Mesenchymal stem cell (in vitro differentiated cells and primary cell): ENCODE results near the gene HSP90AA1.
"Not testable (repeated sequence)": the region's sequence is repeated elsewhere in the genome, so short reads cannot be mapped to it uniquely, and the experiment has no call there.

Experiments
- DNase-seq: peaks from one replicate; pipeline ENCODE4 v3.0.0-alpha.2; 2013
- H2AFZ ChIP-seq: one replicate; pipeline ENCODE4 v1.6.1; 2013; ENCODE audit warnings: low read depth, mild to moderate bottlenecking, control low read depth, inconsistent platforms, low read length, moderate library complexity
- H2AK5ac ChIP-seq: 2 replicates; pipeline ENCODE4 v1.6.1; 2013; ENCODE audit warnings: low read length, moderate library complexity, mild to moderate bottlenecking, inconsistent platforms; ENCODE audit not compliant: severe bottlenecking
- H2BK120ac ChIP-seq: one replicate; pipeline ENCODE4 v1.6.1; 2013; ENCODE audit warnings: low read depth, mild to moderate bottlenecking, inconsistent platforms, low read length, moderate library complexity
- H2BK12ac ChIP-seq, 2 experiments: one replicate each; pipeline ENCODE4 v1.6.1; 2013; ENCODE audit warnings: inconsistent platforms in 2 of 2, low read length in 2 of 2, mild to moderate bottlenecking in 2 of 2, moderate library complexity in 2 of 2, control low read depth in 1 of 2
- H2BK15ac ChIP-seq: one replicate; pipeline ENCODE4 v1.6.1; 2013; ENCODE audit warnings: mild to moderate bottlenecking, low read depth, inconsistent platforms; ENCODE audit not compliant: poor library complexity, severe bottlenecking
- H2BK5ac ChIP-seq: 2 replicates; pipeline ENCODE4 v1.6.1; 2013; ENCODE audit warnings: low read depth, mild to moderate bottlenecking, low read length, control low read depth, inconsistent platforms; ENCODE audit not compliant: poor library complexity, severe bottlenecking
- H3K14ac ChIP-seq, 2 experiments: one replicate each; pipeline ENCODE4 v1.6.1; 2013; ENCODE audit warnings: inconsistent platforms in 2 of 2, low read length in 2 of 2, control low read depth in 1 of 2, mild to moderate bottlenecking in 1 of 2, moderate library complexity in 1 of 2
- H3K18ac ChIP-seq, 2 experiments: one replicate each; pipeline ENCODE4 v1.6.1; 2013; ENCODE audit warnings: inconsistent platforms in 2 of 2, low read length in 2 of 2, control low read depth in 1 of 2, low read depth in 1 of 2, mild to moderate bottlenecking in 1 of 2
- H3K23ac ChIP-seq, 2 experiments: one replicate each; pipeline ENCODE4 v1.6.1; 2013; ENCODE audit warnings: inconsistent platforms in 2 of 2, low read length in 2 of 2, mild to moderate bottlenecking in 2 of 2, moderate library complexity in 2 of 2, control low read depth in 1 of 2
- H3K27ac ChIP-seq: 2 replicates; pipeline ENCODE4 v1.5.1; 2013; ENCODE audit warnings: mild to moderate bottlenecking, moderate library complexity, low read length, control low read depth, inconsistent platforms; ENCODE audit not compliant: poor library complexity, severe bottlenecking
- H3K27me3 ChIP-seq, 2 experiments: 2 replicates each; pipeline versions ENCODE4 v1.6.1 to v1.7.0; 2013; ENCODE audit warnings: low read length in 2 of 2, mild to moderate bottlenecking in 2 of 2, moderate library complexity in 2 of 2, control low read depth in 1 of 2, inconsistent platforms in 1 of 2; ENCODE audit not compliant: control insufficient read depth in 1 of 2, insufficient read depth in 1 of 2
- H3K36me3 ChIP-seq, 2 experiments: 2 replicates each; pipeline versions ENCODE4 v1.6.1 to v1.7.0; 2013; ENCODE audit warnings: low read length in 2 of 2, control low read depth in 1 of 2, inconsistent platforms in 1 of 2, low read depth in 1 of 2, mild to moderate bottlenecking in 1 of 2; ENCODE audit not compliant: insufficient read depth in 2 of 2, control insufficient read depth in 1 of 2
- H3K4ac ChIP-seq, 2 experiments: one replicate each; pipeline ENCODE4 v1.6.1; 2013; ENCODE audit warnings: inconsistent platforms in 2 of 2, low read length in 2 of 2, mild to moderate bottlenecking in 2 of 2, moderate library complexity in 2 of 2, control low read depth in 1 of 2, low read depth in 1 of 2
- H3K4me1 ChIP-seq: 2 replicates; pipeline ENCODE4 v1.6.1; 2013; ENCODE audit warnings: low read depth, low read length, control low read depth; ENCODE audit not compliant: control insufficient read depth, insufficient read depth
- H3K4me2 ChIP-seq: 2 replicates; pipeline ENCODE4 v1.6.1; 2013; ENCODE audit warnings: low read length, mild to moderate bottlenecking, inconsistent platforms; ENCODE audit not compliant: poor library complexity, severe bottlenecking
- H3K4me3 ChIP-seq, 2 experiments: 2 replicates each; pipeline versions ENCODE4 v1.5.1 to v1.7.0; 2013; ENCODE audit warnings: low read length in 2 of 2, mild to moderate bottlenecking in 2 of 2, control low read depth in 1 of 2, low read depth in 1 of 2; ENCODE audit not compliant: insufficient read depth in 1 of 2
- H3K79me1 ChIP-seq: replicated peaks from 2 replicates; pipeline ENCODE4 v1.6.1; 2013; ENCODE audit warnings: mild to moderate bottlenecking, control low read depth, low read length, inconsistent platforms; ENCODE audit not compliant: poor library complexity, severe bottlenecking
- H3K9ac ChIP-seq: 2 replicates; pipeline ENCODE4 v1.7.0; 2013; ENCODE audit warnings: mild to moderate bottlenecking, low read length, moderate library complexity
- H3K9me3 ChIP-seq: 2 replicates; pipeline ENCODE4 v1.7.0; 2013; ENCODE audit warnings: mild to moderate bottlenecking, low read length; ENCODE audit not compliant: control insufficient read depth
- H4K8ac ChIP-seq: one replicate; pipeline ENCODE4 v1.6.1; 2013; ENCODE audit warnings: inconsistent platforms, mild to moderate bottlenecking, low read length, moderate library complexity
- H4K91ac ChIP-seq: one replicate; pipeline ENCODE4 v1.6.1; 2013; ENCODE audit warnings: mild to moderate bottlenecking, low read length, inconsistent platforms
- WGBS: methylation state at CpG from one replicate; pipeline ENCODE4 v1.1.7; 2013; ENCODE audit warnings: mixed read lengths; 5-methylcytosine and 5-hydroxymethylcytosine counted together

HSP90AA1 gene

DNA sequence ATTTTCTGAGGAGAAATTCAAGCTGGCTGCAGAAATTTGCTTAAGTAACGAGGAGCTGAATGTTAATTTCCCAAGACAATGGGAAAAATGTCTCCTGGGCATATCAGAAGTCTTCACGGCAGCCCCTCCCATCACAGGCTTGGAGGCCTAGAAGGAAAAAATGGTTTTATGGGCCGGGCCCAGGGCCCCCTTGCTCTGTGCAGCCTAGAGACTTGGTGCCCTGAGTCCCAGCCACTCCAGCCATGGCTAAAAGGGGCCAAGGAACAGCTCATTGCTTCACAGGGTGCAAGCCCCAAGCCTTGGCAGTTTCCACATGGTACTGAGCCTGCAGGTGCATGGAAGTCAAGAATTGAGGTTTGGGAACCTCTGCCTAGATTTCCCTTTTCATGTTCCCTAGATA, 24.3 kb upstream of the HSP90AA1 start:
- 79% methylated on average over 3 of the region's 3 CpGs for WGBS
- Histone ChIP-seq H2BK5ac (no peak overlapping the region), H3K79me1 (no peaks in the 10 kb centered on the region), H4K8ac (no peak overlapping the region), H2BK120ac (no peak overlapping the region), H2AFZ (no peak overlapping the region), H3K23ac (no peak overlapping the region), H3K4me2 (no peak overlapping the region), H3K27me3 (no peaks in the 10 kb centered on the region), H3K27ac (no peak overlapping the region), H3K9me3 (no peaks in the 10 kb centered on the region), H3K18ac (no peak overlapping the region), H3K4ac (no peak overlapping the region), H3K14ac (no peak overlapping the region), H4K91ac (no peak overlapping the region), H2BK15ac (no peak overlapping the region), H2BK12ac (no peak overlapping the region), H3K36me3 (no peaks in the 10 kb centered on the region), H3K4me1 (no peaks in the 10 kb centered on the region), H2AK5ac (no peak overlapping the region), H3K9ac (no peak overlapping the region), H3K4me3 (no peak overlapping the region)
- no peak for DNase-seq

GRCh38 chr14:102109332-102109731, 22.5 kb upstream of the HSP90AA1 start:
- H3K27ac ChIP-seq, H2BK15ac ChIP-seq, H2BK120ac ChIP-seq, H3K27me3 ChIP-seq, H2BK12ac ChIP-seq, H3K18ac ChIP-seq, H3K14ac ChIP-seq, H3K79me1 ChIP-seq, H3K9ac ChIP-seq, H3K4me2 ChIP-seq, H3K4me1 ChIP-seq, H4K8ac ChIP-seq, H3K9me3 ChIP-seq, H2AFZ ChIP-seq, H2AK5ac ChIP-seq, DNase-seq, H3K23ac ChIP-seq, H3K4ac ChIP-seq, H4K91ac ChIP-seq, H3K36me3 ChIP-seq, H2BK5ac ChIP-seq, H3K4me3 ChIP-seq: not testable (repeated sequence)
- WGBS, result 71% methylated on average over 1 of the region's 1 CpG

DNA sequence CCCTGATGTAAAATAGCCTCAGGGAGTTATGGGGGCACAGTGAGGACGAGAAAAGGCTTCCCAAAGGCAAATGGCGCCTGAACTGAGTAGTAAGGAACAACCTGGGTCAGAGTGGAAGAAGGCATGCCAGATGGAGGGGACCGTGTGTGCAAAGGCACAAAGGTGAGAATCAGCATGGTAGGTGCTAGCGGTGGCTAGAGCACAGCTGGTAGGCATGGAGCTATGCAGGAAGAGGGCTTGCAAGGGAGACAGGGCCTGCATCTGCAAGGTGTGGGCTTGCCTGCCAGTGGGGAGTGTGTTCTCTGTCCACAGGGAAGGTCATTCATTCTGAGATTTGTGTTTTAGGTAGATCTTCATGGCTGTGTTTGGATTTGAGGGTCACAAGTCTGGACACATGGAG, 18.5 kb upstream of the HSP90AA1 start:
- no peak overlapping the region for H3K4ac ChIP-seq
- WGBS, result 88% methylated on average over 4 of the region's 4 CpGs
- no peak overlapping the region for H2BK15ac ChIP-seq
- H2AK5ac ChIP-seq, result peak overlapping the region; percentile 57
- DNase-seq, result no peak
- no peak overlapping the region for H3K23ac ChIP-seq
- H3K9me3 ChIP-seq, result no peaks in the 10 kb centered on the region
- no peak overlapping the region for H4K8ac ChIP-seq
- H3K4me3 ChIP-seq, result no peak overlapping the region
- no peaks in the 10 kb centered on the region for H3K27me3 ChIP-seq
- no peak overlapping the region for H2BK120ac ChIP-seq
- H3K79me1 ChIP-seq, result no peaks in the 10 kb centered on the region
- no peak overlapping the region for H3K9ac ChIP-seq
- H3K4me1 ChIP-seq, result peaks cover 13% of the 10 kb centered on the region
- no peak overlapping the region for H2BK5ac ChIP-seq
- no peak overlapping the region for H4K91ac ChIP-seq
- peaks cover 0 to 4% of the 10 kb centered on the region in 2 experiments for H3K36me3 ChIP-seq
- no peak overlapping the region for H2AFZ ChIP-seq
- H3K4me2 ChIP-seq, result no peak overlapping the region
- no peak overlapping the region for H2BK12ac ChIP-seq
- no peak overlapping the region for H3K27ac ChIP-seq
- no peak overlapping the region for H3K18ac ChIP-seq
- H3K14ac ChIP-seq, result peak overlapping the region in 1 of 2 experiments; percentile 19

GRCh38 chr14:102103062-102103695, 16.3 kb upstream of the HSP90AA1 start:
- Histone ChIP-seq H4K91ac (no peak overlapping the region), H3K9me3 (no peaks in the 10 kb centered on the region), H3K27ac (no peak overlapping the region), H3K27me3 (no peaks in the 10 kb centered on the region), H3K4me1 (peaks cover 13% of the 10 kb centered on the region), H3K14ac (no peak overlapping the region), H2BK15ac (no peak overlapping the region), H3K4me2 (no peak overlapping the region), H3K4ac (no peak overlapping the region), H2AK5ac (no peak overlapping the region), H3K36me3 (peaks cover 0 to 4% of the 10 kb centered on the region in 2 experiments), H2BK12ac (no peak overlapping the region), H3K4me3 (no peak overlapping the region), H2BK5ac (no peak overlapping the region), H3K23ac (no peak overlapping the region), H3K9ac (no peak overlapping the region), H4K8ac (no peak overlapping the region), H3K18ac (no peak overlapping the region), H2BK120ac (no peak overlapping the region), H3K79me1 (no peaks in the 10 kb centered on the region), H2AFZ (no peak overlapping the region)
- WGBS, result 91% methylated on average over 8 of the region's 10 CpGs
- DNase-seq, result no peak
